K562 (cell line): ENCODE data around the gene ERH. TPM values are rescaled to one million over a fixed set of nuclear protein-coding genes. Genes with fewer than 3 reads are reported as not detected.

Source experiments
- CBX5 ChIP-seq: IDR thresholded peaks from 2 replicates; pipeline ENCODE4 v1.6.1; 2014; ENCODE audit warnings: low read depth, borderline replicate concordance
- CEBPG ChIP-seq, 3 experiments: fragments of 200-800 bp in 1 of 3; sonication (Bioruptor generic) in 1 of 3; sonication (generic) in 1 of 3; formaldehyde crosslinking in 1 of 3; IDR thresholded peaks in 2 of 3; conservative IDR thresholded peaks in 1 of 3; 2 replicates each; pipeline versions ENCODE4 v1.6.1 to v1.8.0; 2016 to 2022; ENCODE audit warnings: missing compliant biosample characterization in 2 of 3, missing genetic modification characterization in 2 of 3, mild to moderate bottlenecking in 1 of 3, missing genetic modification reagents in 1 of 3
- DMBX1 ChIP-seq: fragments of 250-450 bp; sonication (Bioruptor Pico); IDR thresholded peaks from 2 replicates; pipeline ENCODE4 v1.8.0; 2022; ENCODE audit warnings: inconsistent platforms, mild to moderate bottlenecking, moderate library complexity, borderline replicate concordance
- EHMT2 ChIP-seq: fragments of 450-650 bp; IDR thresholded peaks from 2 replicates; pipeline ENCODE4 v1.6.1; 2018; ENCODE audit warnings: antibody characterized with exemption
- HNRNPH1 ChIP-seq: fragments of 200-400 bp; formaldehyde crosslinking; optimal IDR thresholded peaks from 2 replicates; pipeline ENCODE3; 2017; ENCODE audit warnings: low read depth, mild to moderate bottlenecking, low read length, moderate library complexity
- KLF10 ChIP-seq: fragments of 250-450 bp; sonication (Bioruptor Pico); IDR thresholded peaks from 2 replicates; pipeline ENCODE4 v1.6.1; 2021; ENCODE audit warnings: matching md5 sums
- MEF2D ChIP-seq: conservative IDR thresholded peaks from 2 replicates; pipeline ENCODE4 v1.6.1; 2016; ENCODE audit warnings: low read depth, missing genetic modification characterization, missing compliant biosample characterization
- PPARD ChIP-seq: fragments of 250-450 bp; sonication (Bioruptor Pico); IDR thresholded peaks from 2 replicates; pipeline ENCODE4 v1.8.0; 2022; ENCODE audit warnings: inconsistent platforms, mild to moderate bottlenecking, moderate library complexity
- PYGO2 ChIP-seq: fragments of 450-650 bp; IDR thresholded peaks from 2 replicates; pipeline ENCODE4 v1.6.1; 2016; ENCODE audit warnings: mild to moderate bottlenecking, missing genetic modification characterization, moderate library complexity, missing compliant biosample characterization
- RAD21 ChIP-seq, 2 experiments: fragments of 250-450 bp in 1 of 2; fragments of 450-650 bp in 1 of 2; sonication (Bioruptor Pico) in 1 of 2; formaldehyde crosslinking in 1 of 2; IDR thresholded peaks in 1 of 2; conservative IDR thresholded peaks in 1 of 2; 2 replicates each; pipeline versions ENCODE4 v1.4.0 to v1.8.0; 2020 to 2022; ENCODE audit warnings: mild to moderate bottlenecking in 2 of 2, moderate library complexity in 1 of 2
- RUNX1 ChIP-seq: sonication (generic); IDR thresholded peaks from 2 replicates; pipeline ENCODE4 v1.6.1; 2016; ENCODE audit warnings: antibody characterized with exemption, low read depth
- SRF ChIP-seq, 2 experiments: fragments of 250-450, 450-650 bp in 1 of 2; sonication (Bioruptor Pico) in 1 of 2; sonication (generic) in 1 of 2; formaldehyde crosslinking; IDR thresholded peaks; 2 replicates each; pipeline versions ENCODE4 v1.5.0 to v1.5.1; 2020 to 2022; ENCODE audit warnings: mild to moderate bottlenecking in 1 of 2, missing genetic modification reagents in 1 of 2
- ZBTB17 ChIP-seq: fragments of 450-650 bp; formaldehyde crosslinking; IDR thresholded peaks from 2 replicates; pipeline ENCODE4 v1.4.0; 2020; ENCODE audit warnings: mild to moderate bottlenecking
- ZNF23 ChIP-seq: fragments of 250-450 bp; sonication (Bioruptor Pico); IDR thresholded peaks from 2 replicates; pipeline ENCODE4 v1.4.0; 2020; ENCODE audit warnings: mild to moderate bottlenecking
- polyA plus RNA-seq, 8 experiments: library from polyadenylated mRNA; depleted of rRNA in 4 of 8; stranded (reverse) in 5 of 8; unstranded in 3 of 8; fragments of >200 nt; fragmentation: Nextera tagmentation in 2 of 8; fragmentation: Illumina TruSeq in 1 of 8; extraction: Ambion mirVana in 2 of 8; extraction: Trizol in 1 of 8; gene quantifications; 2 replicates each; pipeline versions ENCODE4 v1.2.1 to v1.2.3, GENCODE V29; 2011 to 2014; ENCODE audit warnings: inconsistent platforms in 1 of 8, missing spikeins in 1 of 8
- total RNA-seq, 7 experiments: library from RNA; depleted of rRNA in 6 of 7; stranded (reverse); fragments of >200 nt in 6 of 7; fragmentation: Illumina TruSeq in 2 of 7; extraction: Trizol in 2 of 7; gene quantifications; 2 replicates each; pipeline versions ENCODE4 v1.2.1 to v1.2.3, GENCODE V29; 2011 to 2021; ENCODE audit warnings: low replicate concordance in 1 of 7
- TF ChIP-seq, protein P1 (sequence below): fragments of 200-800 bp; sonication (Bioruptor generic); IDR thresholded peaks from 2 replicates; pipeline ENCODE4 v1.6.1; 2017; ENCODE audit warnings: missing genetic modification characterization, missing compliant biosample characterization
- TF ChIP-seq, protein P2 (sequence below): fragments of 450-650 bp; formaldehyde crosslinking; IDR thresholded peaks from 2 replicates; pipeline ENCODE4 v1.4.0; 2020; ENCODE audit warnings: mild to moderate bottlenecking, mixed read lengths
- TF ChIP-seq, protein P3 (sequence below): IDR thresholded peaks from 2 replicates; pipeline ENCODE4 v1.6.1; 2011; ENCODE audit not compliant: insufficient read length; ENCODE audit errors: extremely low read depth
- TF ChIP-seq, protein P4 (sequence below): fragments of 250-450 bp; sonication (Bioruptor Pico); IDR thresholded peaks from 2 replicates; pipeline ENCODE4 v1.4.0; 2020; ENCODE audit warnings: mild to moderate bottlenecking
- TF ChIP-seq, protein P5 (sequence below): IDR thresholded peaks from 2 replicates; pipeline ENCODE4 v1.6.1; 2016; ENCODE audit warnings: missing genetic modification characterization, missing compliant biosample characterization

The ERH gene
- total and polyA plus RNA-seq, 9 of the 15 experiments (the other 6 are each of a cell fraction or from before 2014, with no cell fraction given): 78.2 to 474 (median 250) TPM

DNA sequence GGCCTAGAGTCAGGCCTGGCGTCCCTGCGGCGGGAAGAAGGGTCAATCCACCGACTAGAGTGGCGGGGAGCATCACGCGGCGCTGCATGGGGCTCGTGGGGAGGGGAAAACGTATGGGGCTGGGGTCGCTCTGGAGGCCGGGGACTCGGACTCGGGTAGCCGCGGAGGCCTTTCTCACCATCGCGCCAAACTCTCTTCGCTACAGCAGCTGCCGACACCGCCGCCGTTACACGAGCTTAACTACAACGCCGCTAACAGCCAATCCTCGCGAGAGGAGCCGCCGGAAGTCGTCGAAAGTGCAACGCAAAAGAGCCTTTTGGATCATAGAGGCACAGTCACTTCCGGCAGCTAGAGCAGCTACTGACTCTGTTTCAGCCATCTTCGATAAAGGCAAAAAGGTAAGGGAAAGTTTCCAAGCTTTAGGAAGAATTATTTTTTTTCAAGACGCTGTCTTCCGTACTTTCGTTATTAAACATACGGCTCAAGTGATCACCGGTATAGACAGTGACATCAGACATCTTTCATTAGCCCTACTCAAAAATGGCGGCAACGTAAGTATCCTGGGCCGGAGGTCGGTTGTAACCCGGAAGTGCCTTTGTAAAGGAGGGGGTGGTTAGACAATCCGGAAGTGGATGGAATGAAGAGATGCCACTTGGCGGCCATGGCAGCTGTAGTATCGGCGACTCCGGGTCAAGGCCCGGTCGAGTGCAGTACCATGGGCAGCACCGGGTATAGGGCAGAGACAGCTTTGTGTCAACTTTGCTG is at the start of gene ERH, which contains the start of gene SLC39A9 (continued):
- TF ChIP-seq, protein P1, sequence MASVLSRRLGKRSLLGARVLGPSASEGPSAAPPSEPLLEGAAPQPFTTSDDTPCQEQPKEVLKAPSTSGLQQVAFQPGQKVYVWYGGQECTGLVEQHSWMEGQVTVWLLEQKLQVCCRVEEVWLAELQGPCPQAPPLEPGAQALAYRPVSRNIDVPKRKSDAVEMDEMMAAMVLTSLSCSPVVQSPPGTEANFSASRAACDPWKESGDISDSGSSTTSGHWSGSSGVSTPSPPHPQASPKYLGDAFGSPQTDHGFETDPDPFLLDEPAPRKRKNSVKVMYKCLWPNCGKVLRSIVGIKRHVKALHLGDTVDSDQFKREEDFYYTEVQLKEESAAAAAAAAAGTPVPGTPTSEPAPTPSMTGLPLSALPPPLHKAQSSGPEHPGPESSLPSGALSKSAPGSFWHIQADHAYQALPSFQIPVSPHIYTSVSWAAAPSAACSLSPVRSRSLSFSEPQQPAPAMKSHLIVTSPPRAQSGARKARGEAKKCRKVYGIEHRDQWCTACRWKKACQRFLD (CRISPR knock-in tag): peak; percentile 6
- TF ChIP-seq, protein P2, sequence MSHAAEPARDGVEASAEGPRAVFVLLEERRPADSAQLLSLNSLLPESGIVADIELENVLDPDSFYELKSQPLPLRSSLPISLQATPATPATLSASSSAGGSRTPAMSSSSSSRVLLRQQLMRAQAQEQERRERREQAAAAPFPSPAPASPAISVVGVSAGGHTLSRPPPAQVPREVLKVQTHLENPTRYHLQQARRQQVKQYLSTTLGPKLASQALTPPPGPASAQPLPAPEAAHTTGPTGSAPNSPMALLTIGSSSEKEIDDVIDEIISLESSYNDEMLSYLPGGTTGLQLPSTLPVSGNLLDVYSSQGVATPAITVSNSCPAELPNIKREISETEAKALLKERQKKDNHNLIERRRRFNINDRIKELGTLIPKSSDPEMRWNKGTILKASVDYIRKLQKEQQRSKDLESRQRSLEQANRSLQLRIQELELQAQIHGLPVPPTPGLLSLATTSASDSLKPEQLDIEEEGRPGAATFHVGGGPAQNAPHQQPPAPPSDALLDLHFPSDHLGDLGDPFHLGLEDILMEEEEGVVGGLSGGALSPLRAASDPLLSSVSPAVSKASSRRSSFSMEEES (CRISPR knock-in tag): no peak
- TF ChIP-seq, protein P3, sequence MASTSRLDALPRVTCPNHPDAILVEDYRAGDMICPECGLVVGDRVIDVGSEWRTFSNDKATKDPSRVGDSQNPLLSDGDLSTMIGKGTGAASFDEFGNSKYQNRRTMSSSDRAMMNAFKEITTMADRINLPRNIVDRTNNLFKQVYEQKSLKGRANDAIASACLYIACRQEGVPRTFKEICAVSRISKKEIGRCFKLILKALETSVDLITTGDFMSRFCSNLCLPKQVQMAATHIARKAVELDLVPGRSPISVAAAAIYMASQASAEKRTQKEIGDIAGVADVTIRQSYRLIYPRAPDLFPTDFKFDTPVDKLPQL: no peak
- TF ChIP-seq HNRNPH1: no peak
- no peak for TF ChIP-seq RAD21 (CRISPR knock-in tag; conservative IDR thresholded peaks at IDR 0.05 in 1 of 2, IDR thresholded peaks at IDR 0.05 in 1 of 2)
- no peak for TF ChIP-seq KLF10 (CRISPR knock-in tag)
- no peak for TF ChIP-seq PPARD (CRISPR knock-in tag)
- no peak for TF ChIP-seq ZNF23 (CRISPR knock-in tag)
- peak; percentile 64; the same call in 1 of the 2 replicates for TF ChIP-seq DMBX1 (CRISPR knock-in tag)
- no peak for TF ChIP-seq CEBPG (CRISPR knock-in tag; IDR thresholded peaks at IDR 0.05)
- no peak for TF ChIP-seq CEBPG (tag; conservative IDR thresholded peaks at IDR 0.05 in 1 of 2, IDR thresholded peaks at IDR 0.05 in 1 of 2)
- TF ChIP-seq MEF2D (tag): peak; percentile 78
- no peak for TF ChIP-seq RUNX1
- 0 out of 4 replicates have a peak, but pooled peaks of 1 of the 2 experiments have one; percentile 3 for TF ChIP-seq SRF (CRISPR knock-in tag; IDR thresholded peaks at IDR 0.05)
- TF ChIP-seq, protein P4, sequence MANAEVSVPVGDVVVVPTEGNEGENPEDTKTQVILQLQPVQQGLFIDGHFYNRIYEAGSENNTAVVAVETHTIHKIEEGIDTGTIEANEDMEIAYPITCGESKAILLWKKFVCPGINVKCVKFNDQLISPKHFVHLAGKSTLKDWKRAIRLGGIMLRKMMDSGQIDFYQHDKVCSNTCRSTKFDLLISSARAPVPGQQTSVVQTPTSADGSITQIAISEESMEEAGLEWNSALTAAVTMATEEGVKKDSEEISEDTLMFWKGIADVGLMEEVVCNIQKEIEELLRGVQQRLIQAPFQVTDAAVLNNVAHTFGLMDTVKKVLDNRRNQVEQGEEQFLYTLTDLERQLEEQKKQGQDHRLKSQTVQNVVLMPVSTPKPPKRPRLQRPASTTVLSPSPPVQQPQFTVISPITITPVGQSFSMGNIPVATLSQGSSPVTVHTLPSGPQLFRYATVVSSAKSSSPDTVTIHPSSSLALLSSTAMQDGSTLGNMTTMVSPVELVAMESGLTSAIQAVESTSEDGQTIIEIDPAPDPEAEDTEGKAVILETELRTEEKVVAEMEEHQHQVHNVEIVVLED (CRISPR knock-in tag): peak; percentile 52
- TF ChIP-seq, protein P5, sequence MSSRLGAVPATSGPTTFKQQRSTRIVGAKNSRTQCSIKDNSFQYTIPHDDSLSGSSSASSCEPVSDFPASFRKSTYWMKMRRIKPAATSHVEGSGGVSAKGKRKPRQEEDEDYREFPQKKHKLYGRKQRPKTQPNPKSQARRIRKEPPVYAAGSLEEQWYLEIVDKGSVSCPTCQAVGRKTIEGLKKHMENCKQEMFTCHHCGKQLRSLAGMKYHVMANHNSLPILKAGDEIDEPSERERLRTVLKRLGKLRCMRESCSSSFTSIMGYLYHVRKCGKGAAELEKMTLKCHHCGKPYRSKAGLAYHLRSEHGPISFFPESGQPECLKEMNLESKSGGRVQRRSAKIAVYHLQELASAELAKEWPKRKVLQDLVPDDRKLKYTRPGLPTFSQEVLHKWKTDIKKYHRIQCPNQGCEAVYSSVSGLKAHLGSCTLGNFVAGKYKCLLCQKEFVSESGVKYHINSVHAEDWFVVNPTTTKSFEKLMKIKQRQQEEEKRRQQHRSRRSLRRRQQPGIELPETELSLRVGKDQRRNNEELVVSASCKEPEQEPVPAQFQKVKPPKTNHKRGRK: no peak
- TF ChIP-seq ZBTB17 (CRISPR knock-in tag): no peak; the same call in 1 of the 2 replicates
- peak; percentile 57; the same call in 1 of the 2 replicates for TF ChIP-seq PYGO2 (tag)
- TF ChIP-seq EHMT2: peak; percentile 84
- no peak for TF ChIP-seq CBX5
